ENCODE measurements around the gene TCL1A.

TCL1A gene

DNA sequence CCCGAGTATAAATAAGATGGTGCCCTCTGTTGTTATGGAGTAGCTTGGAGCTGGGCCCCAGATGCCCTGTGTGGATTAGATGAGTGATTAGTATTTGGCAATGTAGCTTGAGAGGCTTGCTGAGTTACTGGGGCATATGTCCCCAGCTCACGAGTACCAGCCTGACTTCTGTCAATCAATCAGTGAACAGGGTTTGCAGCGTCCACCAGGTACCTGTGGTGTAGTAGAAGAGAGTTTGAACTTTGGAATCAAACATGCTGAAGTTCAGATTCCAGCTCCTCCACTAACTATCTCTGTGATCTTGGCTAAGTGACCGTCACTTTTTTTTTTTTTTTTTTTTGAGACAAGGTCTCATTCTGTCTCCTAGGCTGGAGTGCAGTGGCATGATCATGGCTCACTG is 39.3 kb downstream of the TCL1A start:
- no peak for DNase-seq

DNA sequence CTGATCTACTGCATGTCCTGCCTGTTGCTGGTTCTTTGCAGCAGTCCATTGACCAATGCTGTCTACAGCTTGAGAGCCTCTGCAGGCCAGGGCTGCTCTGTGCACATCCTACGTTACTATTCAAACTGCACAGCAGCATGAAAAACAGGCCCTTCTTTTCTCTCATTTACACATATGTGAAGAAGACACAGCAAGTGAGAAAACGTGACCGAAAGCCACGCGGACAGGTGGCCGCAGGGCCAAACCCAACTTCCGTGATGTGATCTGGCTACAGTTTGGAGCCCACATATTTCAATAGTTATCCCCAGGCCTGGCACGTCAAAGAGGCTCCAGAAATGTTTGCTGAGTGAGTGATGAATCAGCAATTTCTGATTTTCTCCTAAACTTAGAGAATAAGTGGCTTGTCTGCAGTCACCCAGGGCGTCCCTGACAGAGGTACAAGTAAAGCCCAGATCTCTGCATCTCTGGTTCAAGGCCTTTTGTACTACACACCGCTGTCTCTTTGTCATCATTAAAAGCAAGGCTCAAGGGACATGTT is 45.6 kb downstream of the TCL1A start:
- peak; percentile 5 for DNase-seq

DNA sequence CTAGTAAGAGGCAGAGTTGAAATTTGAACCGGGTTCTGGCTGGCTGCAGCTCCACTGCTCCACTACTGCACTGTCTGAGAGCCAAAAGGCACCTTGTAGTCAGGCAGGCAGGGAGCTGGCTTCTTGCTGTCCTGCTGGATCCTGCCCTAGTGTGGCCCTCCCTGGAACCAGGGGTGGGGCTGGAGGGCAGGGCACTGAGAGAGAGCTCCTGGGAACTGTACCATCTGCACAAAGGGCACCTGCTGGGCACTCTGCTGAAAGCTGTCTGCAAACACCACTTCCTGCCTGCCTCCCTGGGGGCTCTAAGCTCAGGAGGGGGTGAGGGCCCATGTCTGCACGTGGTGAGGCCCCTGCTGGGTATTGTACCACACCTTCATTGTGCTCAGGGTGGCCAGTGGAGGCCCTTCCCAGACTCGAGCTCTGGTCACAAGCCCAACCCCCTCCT is 46.7 kb downstream of the TCL1A start:
- no peak for DNase-seq

DNA sequence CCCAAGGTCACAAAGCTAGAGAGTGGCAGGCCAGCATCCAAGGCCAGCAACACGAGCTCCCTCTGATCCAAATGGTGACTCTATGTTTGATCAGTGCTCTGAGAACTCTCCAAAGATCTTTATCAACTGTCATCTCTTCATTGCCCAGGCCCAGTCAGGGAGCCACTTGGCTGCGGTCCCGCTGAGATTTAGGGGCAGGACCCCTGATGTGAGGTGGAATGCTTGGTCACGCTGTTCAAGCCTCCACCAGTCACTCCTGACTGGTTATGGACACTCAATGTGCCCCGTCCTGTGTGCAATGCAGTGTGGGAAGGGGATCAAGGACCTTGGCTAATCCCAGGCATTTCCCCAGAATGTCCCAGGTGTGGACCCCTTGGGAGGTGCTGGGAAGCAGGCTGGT is 47.5 kb downstream of the TCL1A start:
- no peak for DNase-seq

DNA sequence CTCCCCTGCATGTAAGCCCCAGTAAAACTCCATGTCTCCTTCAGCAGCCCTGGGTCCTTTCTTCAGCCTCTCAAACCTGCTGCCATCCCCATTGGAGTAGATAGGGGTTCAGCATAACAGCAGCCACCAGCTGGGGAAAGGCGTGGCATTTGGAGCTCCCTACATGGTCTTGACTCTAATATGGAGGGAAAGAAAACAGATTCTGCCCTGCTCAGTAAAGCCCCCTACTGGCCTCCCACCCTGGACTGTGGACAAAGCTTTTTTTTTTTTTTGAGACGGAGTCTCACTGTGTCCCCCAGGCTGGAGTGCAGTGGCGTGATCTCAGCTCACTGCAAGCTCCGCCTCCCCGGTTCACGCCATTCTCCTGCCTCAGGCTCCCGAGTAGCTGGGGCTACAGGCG is 48.4 kb downstream of the TCL1A start:
- DNase-seq, result peak; percentile 29

DNA sequence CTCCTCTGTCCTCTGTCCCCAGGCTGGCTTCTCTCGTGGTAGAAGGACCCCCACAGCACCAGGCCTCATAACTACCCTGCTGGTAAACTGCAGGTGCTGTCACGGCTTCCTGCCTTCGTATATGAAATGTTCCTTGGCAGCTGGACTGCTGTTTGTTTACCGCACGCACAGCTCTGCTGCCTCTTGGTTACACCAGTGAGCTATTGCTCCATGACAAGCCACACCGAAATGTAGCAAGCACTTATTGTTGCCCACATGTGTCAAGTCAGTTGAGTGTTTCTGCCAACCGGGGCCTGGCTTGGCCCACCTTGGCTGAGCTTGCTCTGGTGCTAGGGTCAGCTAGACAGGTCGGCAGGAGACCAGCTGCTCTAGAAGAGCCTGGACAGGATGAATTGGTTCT is 49.4 kb downstream of the TCL1A start:
- DNase-seq, result no peak

DNA sequence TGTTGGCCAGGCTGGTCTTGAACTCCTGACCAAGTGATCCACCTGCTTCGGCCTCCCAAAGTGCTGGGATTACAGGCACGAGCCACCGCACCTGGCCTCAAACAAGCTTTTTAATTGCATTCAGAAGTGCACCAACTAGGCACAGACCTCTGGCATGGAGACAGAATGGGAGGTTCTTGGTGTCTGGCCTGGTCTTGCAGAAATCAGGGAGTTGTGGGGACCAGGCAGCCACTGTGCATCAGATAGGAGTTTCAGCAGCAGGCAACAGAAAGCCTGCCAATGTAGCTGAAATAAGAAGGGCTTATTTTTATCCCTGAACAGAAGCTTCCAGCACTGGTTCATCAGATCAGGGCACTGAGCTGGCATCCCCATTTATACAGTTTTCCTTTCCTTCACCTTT is 49.9 kb downstream of the TCL1A start:
- DNase-seq, result no peak

DNA sequence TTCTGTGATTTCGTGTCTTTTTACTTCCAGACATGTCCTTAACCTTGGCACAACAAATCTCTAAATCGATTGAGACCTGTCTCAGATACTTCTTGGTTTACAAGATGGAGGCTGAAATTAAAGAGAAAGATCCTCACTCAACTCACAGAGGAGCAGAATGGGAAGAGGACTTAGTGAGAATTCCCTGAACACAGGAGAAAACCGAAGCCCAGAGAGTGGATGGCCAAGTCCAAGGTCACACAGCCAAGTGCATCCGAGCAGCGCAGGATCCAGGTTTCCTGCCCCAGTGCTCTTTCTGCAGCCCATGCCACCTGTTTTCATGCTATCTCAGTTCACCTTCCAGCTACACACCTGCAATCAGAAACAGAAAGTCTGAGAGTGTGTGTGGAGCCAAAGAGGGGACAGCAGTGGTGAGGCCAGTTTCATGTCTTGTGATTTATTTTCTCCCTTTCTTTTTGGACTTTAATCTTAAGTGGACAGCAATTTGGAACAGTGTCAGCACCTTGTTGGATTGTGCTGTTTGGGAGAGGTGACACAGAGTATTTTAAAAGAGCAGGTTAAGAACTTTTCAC is 50.6 kb downstream of the TCL1A start:
- DNase-seq, result no peak

DNA sequence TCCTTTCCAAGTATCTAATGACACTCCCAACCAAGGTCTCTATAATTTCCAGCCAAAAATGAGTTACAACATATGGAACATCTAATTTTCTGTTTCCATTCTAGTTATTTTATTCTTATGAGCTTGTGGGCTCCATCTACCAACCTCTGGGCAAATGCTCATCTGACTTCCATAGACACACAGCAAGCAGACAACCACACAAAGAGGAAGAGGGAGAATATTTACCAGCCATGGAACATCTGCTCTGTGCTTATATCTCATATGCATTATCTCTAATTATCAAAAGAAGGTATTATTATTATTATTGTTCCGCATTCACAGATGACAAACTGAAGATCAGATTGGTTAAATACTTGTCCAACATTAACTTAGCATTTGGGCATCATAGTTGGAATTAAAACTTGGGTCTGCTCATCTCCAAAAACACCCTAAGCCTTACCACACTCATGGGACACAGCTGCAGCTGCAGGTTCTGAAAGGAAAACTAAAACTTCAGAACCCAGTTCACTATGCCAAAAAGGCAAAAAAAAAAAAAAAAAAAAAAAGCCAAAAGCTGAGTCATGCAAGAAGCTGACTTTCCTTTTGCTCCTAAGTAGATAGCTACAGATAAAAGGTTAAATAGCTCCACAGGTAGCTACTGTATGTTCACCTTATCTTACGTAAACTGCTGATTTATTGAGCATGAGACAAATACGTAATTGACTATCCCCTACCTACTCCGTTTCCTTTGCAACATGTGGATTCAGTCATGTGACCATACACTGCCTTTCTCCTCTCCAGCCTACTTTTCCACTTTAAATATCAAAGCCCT is 51.3 kb downstream of the TCL1A start:
- DNase-seq, result no peak

DNA sequence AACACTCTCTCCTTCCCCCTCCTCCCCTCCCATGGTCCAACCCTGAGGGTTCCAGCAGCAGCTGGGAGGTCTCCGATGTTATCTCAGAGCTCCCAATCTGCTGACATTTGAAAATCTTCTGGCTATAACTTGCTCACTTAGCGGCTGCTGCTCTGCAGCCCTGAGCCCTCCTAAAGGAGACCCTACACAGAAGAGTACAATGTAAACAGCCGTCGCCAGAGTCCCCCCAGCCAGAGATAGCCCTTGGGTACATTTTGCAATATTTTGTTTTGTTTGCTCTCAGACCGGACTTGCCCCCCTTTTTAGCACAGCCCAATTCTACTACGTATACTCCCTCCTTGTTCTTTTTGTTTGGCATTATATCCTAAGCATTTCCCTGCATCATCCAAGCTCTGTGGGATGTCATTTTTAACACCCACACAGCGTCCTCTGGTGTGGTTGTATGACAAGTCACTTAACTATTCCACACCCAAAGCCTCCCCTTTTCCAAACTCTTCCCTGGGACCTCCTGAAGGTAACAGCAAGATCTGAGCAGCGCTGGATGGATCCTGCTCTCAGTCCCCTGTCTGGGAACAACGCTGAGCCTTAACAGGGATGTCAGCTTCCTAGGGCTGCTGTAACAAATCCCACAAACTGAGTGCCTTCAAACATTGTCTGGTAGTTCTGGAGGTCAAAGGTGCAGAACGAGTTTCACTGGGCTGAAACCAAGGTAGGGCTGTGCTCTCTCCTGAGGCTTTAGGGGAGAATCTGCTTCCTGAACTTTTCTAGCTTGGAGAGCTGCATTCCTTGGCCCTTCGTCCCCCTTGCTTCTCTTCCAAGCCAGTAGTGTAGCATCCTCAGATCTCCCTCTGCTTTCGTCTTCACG is 53.0 kb downstream of the TCL1A start:
- no peak for DNase-seq

DNA sequence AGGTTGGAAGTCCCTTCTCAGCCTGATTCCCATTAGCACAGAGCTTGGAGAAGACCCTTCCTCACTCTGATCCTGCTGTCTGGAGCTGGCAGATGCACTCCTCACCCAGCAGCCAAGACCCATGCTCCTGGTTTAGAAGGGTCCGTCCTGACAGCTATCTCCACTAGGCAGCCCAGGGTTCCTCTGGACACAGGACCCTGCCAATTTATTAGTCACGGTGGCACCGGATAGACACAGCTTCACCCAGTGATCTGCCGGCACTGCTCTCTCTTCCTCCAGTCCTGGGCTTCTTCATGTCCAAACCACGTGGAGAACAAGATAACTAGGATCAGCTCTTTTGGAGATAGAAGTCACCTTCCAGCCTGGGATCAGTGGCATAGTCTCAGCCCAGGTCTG is 53.9 kb downstream of the TCL1A start:
- DNase-seq, result no peak
